H9 (cell line): Measurements from ENCODE around the gene BCL2L1. TPM values are rescaled to one million over a fixed set of nuclear protein-coding genes. Genes with fewer than 3 reads are reported as not detected.

ENCODE experiments used
- DNase-seq: peaks from one replicate; pipeline ENCODE4 v3.0.0-alpha.2; 2017
- H2AFZ ChIP-seq: one replicate; pipeline ENCODE4 v1.6.1; 2013; ENCODE audit warnings: mild to moderate bottlenecking, low read length, control low read depth, moderate library complexity
- H2AK5ac ChIP-seq: 2 replicates; pipeline ENCODE4 v1.6.1; 2013; ENCODE audit warnings: low read length, control low read depth, mixed read lengths; ENCODE audit not compliant: insufficient read length
- H2BK120ac ChIP-seq: one replicate; pipeline ENCODE4 v1.6.1; 2013; ENCODE audit warnings: low read depth, mild to moderate bottlenecking, low read length, control low read depth, inconsistent platforms; ENCODE audit not compliant: poor library complexity, severe bottlenecking
- H2BK12ac ChIP-seq: 2 replicates; pipeline ENCODE4 v1.6.1; 2013; ENCODE audit warnings: low read length, control low read depth, mixed read lengths, low read depth; ENCODE audit not compliant: insufficient read length
- H2BK15ac ChIP-seq: 2 replicates; pipeline ENCODE4 v1.6.1; 2013; ENCODE audit warnings: low read depth, low read length, control low read depth
- H2BK20ac ChIP-seq: one replicate; pipeline ENCODE4 v1.6.1; 2013; ENCODE audit warnings: low read depth, mild to moderate bottlenecking, low read length, control low read depth, inconsistent platforms; ENCODE audit not compliant: poor library complexity, severe bottlenecking
- H2BK5ac ChIP-seq: 2 replicates; pipeline ENCODE4 v1.6.1; 2013; ENCODE audit warnings: low read length, control low read depth, mixed read lengths; ENCODE audit not compliant: insufficient read length
- H3K14ac ChIP-seq: 2 replicates; pipeline ENCODE4 v1.6.1; 2013; ENCODE audit warnings: low read length, control low read depth; ENCODE audit not compliant: insufficient read depth
- H3K18ac ChIP-seq: 2 replicates; pipeline ENCODE4 v1.6.1; 2013; ENCODE audit warnings: low read depth, mild to moderate bottlenecking, mixed read lengths, low read length, control low read depth; ENCODE audit not compliant: insufficient read length
- H3K23ac ChIP-seq: 2 replicates; pipeline ENCODE4 v1.6.1; 2013; ENCODE audit warnings: low read length, control low read depth, mixed read lengths, low read depth; ENCODE audit not compliant: insufficient read length
- H3K23me2 ChIP-seq: 2 replicates; pipeline ENCODE4 v1.6.1; 2013; ENCODE audit warnings: low read depth, mild to moderate bottlenecking, mixed read lengths, low read length, control low read depth; ENCODE audit not compliant: insufficient read length, poor library complexity, severe bottlenecking
- H3K27ac ChIP-seq: 2 replicates; pipeline ENCODE4 v1.5.1; 2013; ENCODE audit warnings: low read length, control low read depth, mixed read lengths, low read depth; ENCODE audit not compliant: insufficient read length
- H3K27me3 ChIP-seq: 2 replicates; pipeline ENCODE4 v1.6.1; 2013; ENCODE audit warnings: low read length, control low read depth, inconsistent platforms; ENCODE audit not compliant: insufficient read depth
- H3K4ac ChIP-seq: 2 replicates; pipeline ENCODE4 v1.6.1; 2013; ENCODE audit warnings: low read depth, mild to moderate bottlenecking, control low read depth, inconsistent platforms, low read length, moderate library complexity
- H3K4me1 ChIP-seq: 2 replicates; pipeline ENCODE4 v1.6.1; 2013; ENCODE audit warnings: low read length, control low read depth, inconsistent platforms; ENCODE audit not compliant: insufficient read depth
- H3K4me2 ChIP-seq: 2 replicates; pipeline ENCODE4 v1.6.1; 2013; ENCODE audit warnings: low read length, control low read depth, mixed read lengths; ENCODE audit not compliant: insufficient read length, insufficient read depth
- H3K56ac ChIP-seq: 2 replicates; pipeline ENCODE4 v1.6.1; 2013; ENCODE audit warnings: low read depth, mild to moderate bottlenecking, mixed read lengths, low read length, control low read depth; ENCODE audit not compliant: insufficient read length
- H3K79me1 ChIP-seq: 2 replicates; pipeline ENCODE4 v1.6.1; 2013; ENCODE audit warnings: low read depth, mild to moderate bottlenecking, moderate library complexity, low read length, control low read depth, inconsistent platforms; ENCODE audit not compliant: insufficient read depth, poor library complexity, severe bottlenecking
- H3K79me2 ChIP-seq: 2 replicates; pipeline ENCODE4 v1.6.1; 2013; ENCODE audit warnings: low read length, control low read depth, inconsistent platforms; ENCODE audit not compliant: insufficient read depth
- H3K9ac ChIP-seq: 2 replicates; pipeline ENCODE4 v1.6.1; 2013; ENCODE audit warnings: low read length, control low read depth, mixed read lengths; ENCODE audit not compliant: insufficient read length; ENCODE audit errors: extremely low read depth
- H3K9me3 ChIP-seq: one replicate; pipeline ENCODE4 v1.6.1; 2013; ENCODE audit warnings: low read depth, low read length, inconsistent platforms; ENCODE audit not compliant: control insufficient read depth
- H3T11ph ChIP-seq: one replicate; pipeline ENCODE4 v1.6.1; 2013; ENCODE audit warnings: mild to moderate bottlenecking, low read length, control low read depth, inconsistent platforms
- H4K20me1 ChIP-seq: one replicate; pipeline ENCODE4 v1.6.1; 2013; ENCODE audit not compliant: control insufficient read depth, insufficient read length, insufficient read depth
- H4K5ac ChIP-seq: 2 replicates; pipeline ENCODE4 v1.6.1; 2013; ENCODE audit warnings: low read depth, mild to moderate bottlenecking, mixed read lengths, low read length, control low read depth; ENCODE audit not compliant: insufficient read length
- H4K8ac ChIP-seq: replicated peaks from 2 replicates; pipeline ENCODE4 v1.6.1; 2013; ENCODE audit warnings: low read length, control low read depth, mixed read lengths, low read depth; ENCODE audit not compliant: insufficient read length
- H4K91ac ChIP-seq: 2 replicates; pipeline ENCODE4 v1.6.1; 2013; ENCODE audit warnings: low read depth, mild to moderate bottlenecking, moderate library complexity, mixed read lengths, low read length, control low read depth; ENCODE audit not compliant: insufficient read length
- H3K27ac Mint-ChIP-seq, 3 experiments: 2 replicates in 2 of 3; 3 replicates in 1 of 3; pipeline ENCODE4 v1.8.0; 2020 to 2021; ENCODE audit warnings: mixed read lengths in 3 of 3, mild to moderate bottlenecking in 1 of 3, moderate library complexity in 1 of 3
- H3K27me3 Mint-ChIP-seq: 2 replicates; pipeline ENCODE4 v1.8.0; 2021; ENCODE audit warnings: low read depth, mild to moderate bottlenecking, moderate library complexity, mixed read lengths
- H3K36me3 Mint-ChIP-seq, 3 experiments: 2 replicates in 2 of 3; 3 replicates in 1 of 3; pipeline ENCODE4 v1.8.0; 2020 to 2021; ENCODE audit warnings: low read depth in 3 of 3, mixed read lengths in 3 of 3; ENCODE audit not compliant: insufficient read depth in 1 of 3
- H3K4me1 Mint-ChIP-seq, 2 experiments: 2 replicates each; pipeline ENCODE4 v1.8.0; 2020; ENCODE audit warnings: mixed read lengths in 2 of 2
- H3K4me3 Mint-ChIP-seq, 2 experiments: 2 replicates in 1 of 2; 3 replicates in 1 of 2; pipeline ENCODE4 v1.8.0; 2020 to 2021; ENCODE audit warnings: mild to moderate bottlenecking in 2 of 2, mixed read lengths in 2 of 2, moderate library complexity in 1 of 2
- H3K9me3 Mint-ChIP-seq, 2 experiments: 2 replicates in 1 of 2; 3 replicates in 1 of 2; pipeline ENCODE4 v1.8.0; 2020; ENCODE audit warnings: mild to moderate bottlenecking in 2 of 2, mixed read lengths in 2 of 2, moderate library complexity in 1 of 2
- WGBS: extraction: QIAGEN DNeasy Blood & Tissue Kit; methylation state at CpG from one replicate; pipeline ENCODE4 v1.1.7; 2013; ENCODE audit warnings: missing lambda C conversion rate, low lambda C conversion rate, mixed read lengths; ENCODE audit not compliant: insufficient read length; ENCODE audit errors: extremely low coverage; 5-methylcytosine and 5-hydroxymethylcytosine counted together
- total RNA-seq: library from RNA; stranded (reverse); gene quantifications from 2 replicates; pipeline ENCODE4 v1.2.1, GENCODE V29; 2021
- TF ChIP-seq, protein P1 (sequence below): fragments of 200-600 bp; sonication (generic); conservative IDR thresholded peaks from 3 replicates; pipeline ENCODE4 v1.8.0; 2021; ENCODE audit warnings: antibody characterized with exemption, mild to moderate bottlenecking

The BCL2L1 gene
- total RNA-seq, 1 experiment from 2014 or later: 105 TPM

DNA sequence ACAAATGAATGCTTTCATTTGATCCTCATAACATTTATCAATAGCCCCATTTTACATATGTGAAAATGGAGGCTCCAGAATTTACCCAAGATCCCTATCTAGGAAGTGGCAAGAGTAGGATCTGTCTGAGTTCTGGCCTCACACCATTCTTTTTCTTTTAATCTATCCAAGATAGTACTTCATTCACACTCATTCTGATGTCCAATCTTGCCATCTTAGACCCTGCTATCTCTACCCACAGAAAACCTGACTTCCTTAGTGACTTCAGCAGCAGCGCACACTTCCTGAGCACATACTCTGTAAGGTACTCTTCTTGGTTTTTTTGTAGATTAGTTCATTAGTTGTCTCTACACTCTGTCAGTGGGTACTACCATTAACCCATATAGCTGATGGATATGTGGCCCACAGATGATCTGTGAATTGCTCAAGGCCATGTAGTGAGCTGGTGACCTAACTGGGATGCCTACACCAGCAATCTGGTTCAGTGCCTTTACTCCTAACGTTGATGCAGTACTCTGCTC is 48.7 kb downstream of the BCL2L1 start:
- H3K18ac ChIP-seq: no peak overlapping the region
- no peaks in the 10 kb centered on the region for H3K27me3 ChIP-seq
- H3K4me1 Mint-ChIP-seq: peaks cover 26 to 31% of the 10 kb centered on the region in 2 experiments
- no peak overlapping the region for H3K23ac ChIP-seq
- no peak overlapping the region for H3K14ac ChIP-seq
- no peaks in the 10 kb centered on the region for H3K27me3 Mint-ChIP-seq
- H2AK5ac ChIP-seq: no peak overlapping the region
- H3K9me3 ChIP-seq: no peaks in the 10 kb centered on the region
- H2AFZ ChIP-seq: no peak overlapping the region
- no peaks in the 10 kb centered on the region for H3K23me2 ChIP-seq
- no peak overlapping the region for H3K27ac ChIP-seq
- H3T11ph ChIP-seq: no peak overlapping the region
- H3K36me3 Mint-ChIP-seq: peaks cover 1 to 48% (median 13%) of the 10 kb centered on the region in 3 experiments; a peak in 5 of 7 replicates
- H3K4me1 ChIP-seq: no peaks in the 10 kb centered on the region
- H3K9ac ChIP-seq: no peak overlapping the region
- no peak overlapping the region for H4K5ac ChIP-seq
- no peak overlapping the region for H4K8ac ChIP-seq
- H2BK12ac ChIP-seq: no peak overlapping the region
- H3K4ac ChIP-seq: no peak overlapping the region
- no peak for DNase-seq
- no peaks in the 10 kb centered on the region for H3K9me3 Mint-ChIP-seq
- no peaks in the 10 kb centered on the region for H3K79me1 ChIP-seq
- no peak overlapping the region for H2BK5ac ChIP-seq
- H3K4me3 Mint-ChIP-seq: no peak overlapping the region
- H2BK15ac ChIP-seq: no peak overlapping the region
- no CpG with 5 or more reads among the region's 2 CpGs for WGBS
- no peak overlapping the region for H3K56ac ChIP-seq
- no peak overlapping the region for H2BK120ac ChIP-seq
- H3K4me2 ChIP-seq: no peak overlapping the region
- H4K20me1 ChIP-seq: peaks cover 2% of the 10 kb centered on the region
- TF ChIP-seq, protein P1, sequence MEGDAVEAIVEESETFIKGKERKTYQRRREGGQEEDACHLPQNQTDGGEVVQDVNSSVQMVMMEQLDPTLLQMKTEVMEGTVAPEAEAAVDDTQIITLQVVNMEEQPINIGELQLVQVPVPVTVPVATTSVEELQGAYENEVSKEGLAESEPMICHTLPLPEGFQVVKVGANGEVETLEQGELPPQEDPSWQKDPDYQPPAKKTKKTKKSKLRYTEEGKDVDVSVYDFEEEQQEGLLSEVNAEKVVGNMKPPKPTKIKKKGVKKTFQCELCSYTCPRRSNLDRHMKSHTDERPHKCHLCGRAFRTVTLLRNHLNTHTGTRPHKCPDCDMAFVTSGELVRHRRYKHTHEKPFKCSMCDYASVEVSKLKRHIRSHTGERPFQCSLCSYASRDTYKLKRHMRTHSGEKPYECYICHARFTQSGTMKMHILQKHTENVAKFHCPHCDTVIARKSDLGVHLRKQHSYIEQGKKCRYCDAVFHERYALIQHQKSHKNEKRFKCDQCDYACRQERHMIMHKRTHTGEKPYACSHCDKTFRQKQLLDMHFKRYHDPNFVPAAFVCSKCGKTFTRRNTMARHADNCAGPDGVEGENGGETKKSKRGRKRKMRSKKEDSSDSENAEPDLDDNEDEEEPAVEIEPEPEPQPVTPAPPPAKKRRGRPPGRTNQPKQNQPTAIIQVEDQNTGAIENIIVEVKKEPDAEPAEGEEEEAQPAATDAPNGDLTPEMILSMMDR: no peak
- H3K27ac Mint-ChIP-seq: 0 out of 7 replicates have a peak overlapping the region, but pooled peaks of 2 of the 3 experiments have one; percentile 19 to 32
- no peak overlapping the region for H2BK20ac ChIP-seq
- no peaks in the 10 kb centered on the region for H3K79me2 ChIP-seq
- no peak overlapping the region for H4K91ac ChIP-seq
